Panc1 (cell line): ENCODE results near the gene MADCAM1. TPM values are rescaled to one million over a fixed set of nuclear protein-coding genes. Genes with fewer than 3 reads are reported as not detected.

Experiments
- ATAC-seq: fragments of 200-7000 bp; cut with Tn5 transposase; 2 replicates; pipeline ENCODE4 v1.9.1; 2020; ENCODE audit warnings: mild to moderate bottlenecking, moderate library complexity
- BruUV-seq: library from RNA; stranded (reverse); fragments of 400-500 nt; replicated peaks from 2 replicates; lab custom pipeline; 2021; lab: Mats Ljungman, UMichigan
- CTCF ChIA-PET: fragments of 300-600 bp; sonication (Branson Sonifier 250); formaldehyde crosslinking; loops from one replicate; lab custom pipeline; 2022; ENCODE audit warnings: antibody characterized with exemption; lab: Charles Lee
- POLR2A ChIA-PET: fragments of 300-600 bp; sonication (Branson Sonifier 250); formaldehyde crosslinking; loops from one replicate; lab custom pipeline; 2022; ENCODE audit warnings: antibody characterized with exemption; lab: Charles Lee
- DNase-seq: peaks from one replicate; pipeline ENCODE4 v3.0.0-alpha.2; 2010; ENCODE audit warnings: low read depth, low spot score
- H3K27ac ChIP-seq: 2 replicates; pipeline ENCODE4 v1.5.1; 2011; ENCODE audit warnings: mild to moderate bottlenecking, low read length, inconsistent platforms
- H3K27me3 ChIP-seq: fragments of 200-500 bp; sonication (Bioruptor generic); 2 replicates; pipeline ENCODE4 v1.6.0; 2014; ENCODE audit warnings: low read length, inconsistent platforms; ENCODE audit not compliant: control insufficient read depth, insufficient read depth
- H3K36me3 ChIP-seq: fragments of 200-500 bp; sonication (Bioruptor generic); 2 replicates; pipeline ENCODE4 v1.5.1; 2014; ENCODE audit warnings: inconsistent platforms, mild to moderate bottlenecking, low read length, moderate library complexity; ENCODE audit not compliant: control insufficient read depth, insufficient read depth
- H3K4me1 ChIP-seq: 2 replicates; pipeline ENCODE4 v1.5.1; 2011; ENCODE audit warnings: inconsistent platforms, mild to moderate bottlenecking, low read length, moderate library complexity; ENCODE audit not compliant: control insufficient read depth, insufficient read depth
- H3K4me3 ChIP-seq, 2 experiments: 2 replicates each; pipeline ENCODE4 v1.5.1; 2011 to 2012; ENCODE audit warnings: low read depth in 2 of 2, low read length in 2 of 2, mild to moderate bottlenecking in 2 of 2, inconsistent platforms in 1 of 2, moderate library complexity in 1 of 2
- H3K9me3 ChIP-seq: fragments of 200-500 bp; sonication (Bioruptor generic); 2 replicates; pipeline ENCODE4 v1.5.1; 2014; ENCODE audit warnings: low read depth, mild to moderate bottlenecking, inconsistent platforms, low read length, moderate library complexity; ENCODE audit not compliant: control insufficient read depth, insufficient read depth
- CTCF ChIP-seq: fragments of 450-650 bp; IDR thresholded peaks from 2 replicates; pipeline ENCODE4 v1.5.1; 2017; ENCODE audit warnings: mild to moderate bottlenecking
- POLR2AphosphoS5 ChIP-seq: IDR thresholded peaks from 2 replicates; pipeline ENCODE4 v1.6.1; 2012; ENCODE audit warnings: mild to moderate bottlenecking, low read depth, low read length, moderate library complexity
- REST ChIP-seq, 2 experiments: IDR thresholded peaks; 2 replicates each; pipeline ENCODE4 v1.6.1; 2011 to 2012; ENCODE audit warnings: low read depth in 2 of 2, control low read depth in 1 of 2, low read length in 1 of 2, mild to moderate bottlenecking in 1 of 2, moderate library complexity in 1 of 2; ENCODE audit not compliant: insufficient read depth in 1 of 2
- SIN3A ChIP-seq: IDR thresholded peaks from 2 replicates; pipeline ENCODE4 v1.6.1; 2012; ENCODE audit warnings: low read depth, mild to moderate bottlenecking, low read length, moderate library complexity, borderline replicate concordance; ENCODE audit not compliant: insufficient read depth
- TCF7L2 ChIP-seq: IDR thresholded peaks from 2 replicates; pipeline ENCODE4 v1.6.1; 2011; ENCODE audit warnings: mild to moderate bottlenecking, low read depth, low read length, inconsistent platforms
- in situ Hi-C: cut with HindIII; loops from 2 replicates; pipeline ENCODE4 v1.10.0; 2016; ENCODE audit warnings: low sequenced_read_pairs, low pct_unique_long_range_greater_than_20kb
- intact Hi-C: fragments of 100-400 bp; cut with micrococcal nuclease; formaldehyde crosslinking; loops from one replicate; pipeline ENCODE4 v1.10.0; 2022; ENCODE audit not compliant: unreplicated experiment
- total RNA-seq: library from RNA; stranded (reverse); gene quantifications from one replicate; pipeline ENCODE4 v1.2.1, GENCODE V29; 2021; ENCODE audit not compliant: unreplicated experiment

Gene MADCAM1
- total RNA-seq, 1 experiment from 2014 or later, result 0.54 TPM

GRCh38 chr19:452829-453228, 43.5 kb upstream of the MADCAM1 start:
- BruUV-seq, result no TSS peak
- POLR2A ChIA-PET, result no interaction called here
- CTCF ChIA-PET, result no interaction called here
- Histone ChIP-seq H3K27ac (no peak overlapping the region), H3K4me3 (no peak overlapping the region), H3K27me3 (no peaks in the 10 kb centered on the region), H3K36me3 (no peaks in the 10 kb centered on the region), H3K9me3 (no peaks in the 10 kb centered on the region), H3K4me1 (no peaks in the 10 kb centered on the region)
- ATAC-seq (no peak), DNase-seq (no peak)
- in situ Hi-C loops (no loop called here), intact Hi-C loops (no loop called here)
- TF ChIP-seq REST (IDR thresholded peaks at IDR 0.05; ENCODE audit: insufficient read depth in 1 of 2, low read depth in 2 of 2, low read length in 1 of 2) (no peak), POLR2AphosphoS5 (no peak), CTCF (no peak), TCF7L2 (no peak), SIN3A (no peak)

- H3K36me3 ChIP-seq, result no peaks in the 10 kb centered on the region
- POLR2A ChIA-PET, result no interaction called here
- TF ChIP-seq POLR2AphosphoS5 (no peak), SIN3A (no peak), TCF7L2 (no peak), CTCF (no peak), REST (IDR thresholded peaks at IDR 0.05; ENCODE audit: insufficient read depth in 1 of 2, low read depth in 2 of 2, low read length in 1 of 2) (no peak)
- BruUV-seq, result no TSS peak
- CTCF ChIA-PET, result no interaction called here
- no peak overlapping the region for H3K4me3 ChIP-seq
- intact Hi-C loops (no loop called here), in situ Hi-C loops (no loop called here)
- no peaks in the 10 kb centered on the region for H3K4me1 ChIP-seq
- no peaks in the 10 kb centered on the region for H3K9me3 ChIP-seq
- no peaks in the 10 kb centered on the region for H3K27me3 ChIP-seq
- H3K27ac ChIP-seq, result no peak overlapping the region
- ATAC-seq (no peak), DNase-seq (no peak)
These were observed 42.7 kb upstream of the MADCAM1 start for GRCh38 chr19:453606-454005.
